ENCODE measurements around the gene FBXL17. TPM values are rescaled to one million over a fixed set of nuclear protein-coding genes. Genes with fewer than 3 reads are reported as not detected.

The FBXL17 gene
- total RNA-seq, 8 experiments from 2014 or later, result 14.5 to 30.0 (median 26.6) TPM

DNA sequence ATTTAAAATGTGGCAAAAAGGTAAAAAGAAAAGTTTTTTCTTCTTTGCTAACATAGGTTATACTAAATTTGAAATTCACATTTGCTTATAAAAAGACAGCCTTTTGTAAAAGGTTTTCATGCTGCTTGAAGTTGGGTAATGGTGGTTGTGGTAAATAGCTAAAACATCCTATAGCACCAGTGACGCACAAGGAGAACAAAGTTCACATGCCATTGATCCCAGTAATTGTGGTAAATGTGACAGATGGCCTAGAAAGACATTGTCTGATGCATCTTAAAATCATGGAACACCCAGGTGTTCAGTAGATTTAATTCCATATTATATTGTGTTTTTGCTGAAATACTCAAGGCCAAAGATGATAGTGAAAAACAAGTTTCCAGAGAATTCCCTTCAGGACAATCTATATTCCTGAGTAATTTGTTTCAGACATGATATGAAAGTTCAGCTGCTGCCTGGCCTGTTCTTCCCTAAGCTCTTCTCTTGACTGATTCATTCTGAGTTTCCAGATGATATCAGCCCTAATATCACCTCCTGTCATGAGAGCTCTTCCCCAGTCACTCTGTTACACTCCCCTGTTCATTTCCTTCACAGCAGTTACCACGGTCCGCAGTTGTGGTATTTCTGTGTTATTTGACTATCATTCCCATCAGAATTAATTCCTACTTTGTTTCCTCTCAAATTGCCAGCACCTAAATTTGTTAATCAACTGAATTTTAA lies 4.6 kb upstream of the FBXL17 start:
- 49 to 93% (median 82%) methylated on average over 2 to 3 of the region's 3 CpGs; no CpG with 5 or more reads in 2 of the 10 experiments for WGBS, 10 experiments
- no peak for ATAC-seq (replicated peaks in 6 of 8)
- in situ Hi-C loops (cut with MboI; ENCODE audit: low pct_unique_long_range_greater_than_20kb in 2 of 9, low sequenced_read_pairs in 9 of 9, unreplicated experiment in 9 of 9), result no loop called here
- Histone ChIP-seq H3K27ac (no peak overlapping the region), H3K4me3 (no peak overlapping the region), H3K4me1 (replicated peaks in 1 of 2) (peaks cover 9 to 11% of the 10 kb centered on the region in 2 donors)

GRCh38 chr5:108384741-108385140 lies 2.8 kb upstream of the FBXL17 start:
- Histone ChIP-seq H3K27ac (no peak overlapping the region), H3K4me1 (replicated peaks in 1 of 2) (peaks cover 9 to 11% of the 10 kb centered on the region in 2 donors), H3K4me3 (no peak overlapping the region)
- in situ Hi-C loops (cut with MboI; ENCODE audit: low pct_unique_long_range_greater_than_20kb in 2 of 9, low sequenced_read_pairs in 9 of 9, unreplicated experiment in 9 of 9), result no loop called here
- WGBS, 10 experiments, result 63 to 100% (median 86%) methylated on average over 1 of the region's 1 CpG; no CpG with 5 or more reads in 4 of the 10 experiments
- no peak for ATAC-seq (replicated peaks in 6 of 8)

DNA sequence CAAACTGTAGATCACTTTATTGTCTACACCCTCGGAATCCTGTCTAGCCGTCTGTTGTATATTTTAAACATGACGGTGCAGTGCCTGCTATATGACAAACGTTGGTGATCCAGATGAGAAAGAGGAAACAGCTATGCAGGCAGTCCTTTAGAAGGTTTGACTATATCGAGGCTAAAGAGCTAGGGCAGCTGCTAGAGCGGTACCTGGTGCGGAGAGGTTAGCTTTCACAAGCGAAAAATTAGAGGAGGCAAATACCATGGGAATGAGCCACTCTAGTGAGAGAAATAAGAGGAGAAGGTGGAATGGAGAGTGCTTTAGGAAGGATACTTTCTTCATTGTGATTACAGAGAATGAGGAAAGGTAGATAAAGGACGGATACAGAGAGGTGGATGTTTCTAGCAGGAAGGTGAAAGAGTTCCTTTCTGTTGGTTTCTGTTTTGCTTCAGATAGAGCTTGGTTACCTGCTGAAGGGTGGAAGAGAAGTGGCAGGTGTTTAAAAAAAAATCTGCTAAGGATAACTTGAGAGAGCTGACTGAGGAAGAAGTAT lies 959 bp upstream of the FBXL17 start:
- peak in 6 of 8 experiments; percentile 0 to 3 (median 1) for ATAC-seq (replicated peaks in 6 of 8)
- peak overlapping the region; percentile 95 to 97 for H3K27ac ChIP-seq
- WGBS, 10 experiments, result 14 to 61% (median 49%) methylated on average over 2 to 8 of the region's 9 CpGs
- in situ Hi-C loops (cut with MboI; ENCODE audit: low pct_unique_long_range_greater_than_20kb in 2 of 9, low sequenced_read_pairs in 9 of 9, unreplicated experiment in 9 of 9), result no loop called here
- H3K4me1 ChIP-seq (replicated peaks in 1 of 2), result peaks cover 14 to 22% of the 10 kb centered on the region in 2 donors
- peak overlapping the region; percentile 59 to 76 (median 71) for H3K4me3 ChIP-seq

- ATAC-seq (replicated peaks in 6 of 8), result peak; percentile 37 to 65 (median 44)
- H3K27ac ChIP-seq, result peak overlapping the region; percentile 95 to 97
- in situ Hi-C loops (cut with MboI; ENCODE audit: low pct_unique_long_range_greater_than_20kb in 2 of 9, low sequenced_read_pairs in 9 of 9, unreplicated experiment in 9 of 9), result no loop called here
- WGBS, 10 experiments, result 0 to 3% (median 0%) methylated on average over 3 to 18 of the region's 74 CpGs; no CpG with 5 or more reads in 6 of the 10 experiments
- H3K4me1 ChIP-seq (replicated peaks in 1 of 2), result peaks cover 12 to 22% of the 10 kb centered on the region in 2 donors
- peak overlapping the region; percentile 59 to 76 (median 71) for H3K4me3 ChIP-seq
Observed at GRCh38 chr5:108381350-108381953, 446 bp downstream of the FBXL17 start.

DNA sequence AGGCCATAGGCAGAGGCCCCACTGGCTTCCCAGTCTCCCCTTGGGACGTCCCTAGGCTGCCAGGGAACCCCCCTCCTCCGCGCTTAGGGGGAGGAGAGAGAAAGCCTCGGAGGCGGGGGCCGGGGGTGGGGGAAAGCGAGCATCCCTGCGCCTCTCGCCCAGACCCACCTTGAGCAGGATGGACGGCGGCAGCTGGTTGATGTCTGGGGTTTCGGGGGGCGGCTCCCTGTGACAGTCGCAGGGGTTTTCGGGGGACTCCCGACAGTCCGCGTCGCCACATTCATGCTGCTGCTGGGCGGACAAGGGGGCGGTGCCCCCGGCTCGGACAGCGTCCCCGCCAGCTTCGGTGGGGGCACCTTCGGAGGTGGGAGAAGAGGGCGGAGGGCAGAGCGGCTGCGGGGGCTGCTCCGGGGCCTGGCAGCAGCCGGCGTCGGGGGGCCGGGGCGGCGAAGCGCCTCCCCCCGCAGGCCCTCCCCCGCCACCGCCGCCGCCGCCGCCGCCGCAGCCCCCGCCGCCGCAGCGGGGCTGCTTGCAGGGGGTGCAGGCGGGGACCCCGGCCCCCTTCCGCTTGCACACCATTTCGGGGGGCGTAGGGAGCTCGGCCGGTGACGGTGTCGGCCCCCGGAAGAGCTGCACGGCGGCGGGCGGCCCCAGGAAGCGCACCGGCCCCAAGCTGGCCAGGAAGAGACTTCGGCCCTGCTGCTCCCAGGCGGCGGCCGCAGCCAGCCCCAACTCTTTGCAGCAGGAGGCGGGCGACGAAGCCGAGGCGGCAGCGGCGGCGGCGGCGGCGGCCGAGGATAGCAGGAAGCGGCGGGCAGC lies 1.2 kb downstream of the FBXL17 start:
- in situ Hi-C loops (cut with MboI; ENCODE audit: low pct_unique_long_range_greater_than_20kb in 2 of 9, low sequenced_read_pairs in 9 of 9, unreplicated experiment in 9 of 9), result no loop called here

GRCh38 chr5:108379722-108380530 lies 2.0 kb downstream of the FBXL17 start:
- 0 to 40% (median 13%) methylated on average over 2 to 8 of the region's 8 CpGs for WGBS, 10 experiments
- H3K4me1 ChIP-seq (replicated peaks in 1 of 2), result peaks cover 12 to 22% of the 10 kb centered on the region in 2 donors
- in situ Hi-C loops (cut with MboI; ENCODE audit: low pct_unique_long_range_greater_than_20kb in 2 of 9, low sequenced_read_pairs in 9 of 9, unreplicated experiment in 9 of 9), result no loop called here
- peak overlapping the region; percentile 95 to 97 for H3K27ac ChIP-seq
- no peak for ATAC-seq (replicated peaks in 6 of 8)
- peak overlapping the region; percentile 59 to 76 (median 71) for H3K4me3 ChIP-seq

More for the DNA sequence above, 1.2 kb downstream of the FBXL17 start:
- Histone ChIP-seq H3K4me3 (peak overlapping the region; percentile 59 to 76 (median 71)), H3K27ac (peak overlapping the region; percentile 95 to 97), H3K4me1 (replicated peaks in 1 of 2) (peaks cover 12 to 22% of the 10 kb centered on the region in 2 donors)
- ATAC-seq (replicated peaks in 6 of 8), result peak in 6 of 8 experiments; percentile 0 to 38 (median 22)
- 0% methylated on average over 1 to 12 of the region's 85 CpGs; no CpG with 5 or more reads in 6 of the 10 experiments for WGBS, 10 experiments

- Histone ChIP-seq H3K4me1 (replicated peaks in 1 of 2) (peaks cover 6 to 11% of the 10 kb centered on the region in 2 donors), H3K4me3 (no peak overlapping the region), H3K27ac (no peak overlapping the region)
- in situ Hi-C loops (cut with MboI; ENCODE audit: low pct_unique_long_range_greater_than_20kb in 2 of 9, low sequenced_read_pairs in 9 of 9, unreplicated experiment in 9 of 9), result no loop called here
- 43 to 100% (median 100%) methylated on average over 1 of the region's 1 CpG; no CpG with 5 or more reads in 1 of the 10 experiments for WGBS, 10 experiments
- ATAC-seq (replicated peaks in 6 of 8), result no peak
Observed at GRCh38 chr5:108375768-108376167, 6.1 kb downstream of the FBXL17 start.

DNA sequence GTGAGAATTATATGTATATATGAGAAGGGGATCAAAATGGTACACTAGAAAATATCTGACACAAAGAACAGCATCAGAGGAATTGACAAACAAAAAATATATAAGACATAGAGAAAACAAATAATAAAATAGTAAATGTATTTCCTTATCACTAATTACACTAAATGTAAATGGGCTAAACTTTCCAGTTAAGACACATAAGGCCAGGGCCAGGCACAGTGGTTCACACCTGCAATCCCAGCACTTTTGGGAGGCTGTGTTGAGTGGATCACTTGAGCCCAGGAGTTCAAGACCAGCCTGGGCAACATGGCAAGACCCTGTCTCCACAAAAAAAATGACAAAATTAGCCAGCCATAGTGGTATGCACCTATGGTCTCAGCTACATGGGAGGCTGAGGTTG lies 8.5 kb downstream of the FBXL17 start:
- no peak for ATAC-seq (replicated peaks in 6 of 8)
- H3K4me1 ChIP-seq (replicated peaks in 1 of 2), result peaks cover 1 to 3% of the 10 kb centered on the region in 2 donors
- in situ Hi-C loops (cut with MboI; ENCODE audit: low pct_unique_long_range_greater_than_20kb in 2 of 9, low sequenced_read_pairs in 9 of 9, unreplicated experiment in 9 of 9), result no loop called here
- no peak overlapping the region for H3K27ac ChIP-seq
- H3K4me3 ChIP-seq, result no peak overlapping the region

- 86 to 100% (median 96%) methylated on average over 1 to 2 of the region's 2 CpGs; no CpG with 5 or more reads in 1 of the 10 experiments for WGBS, 10 experiments
- no peaks in the 10 kb centered on the region for H3K4me1 ChIP-seq (replicated peaks in 1 of 2)
- in situ Hi-C loops (cut with MboI; ENCODE audit: low pct_unique_long_range_greater_than_20kb in 2 of 9, low sequenced_read_pairs in 9 of 9, unreplicated experiment in 9 of 9), result no loop called here
- no peak for ATAC-seq (replicated peaks in 6 of 8)
- no peak overlapping the region for H3K4me3 ChIP-seq
- H3K27ac ChIP-seq, result no peak overlapping the region
Observed at GRCh38 chr5:108372369-108372768, 9.5 kb downstream of the FBXL17 start.

GRCh38 chr5:108371263-108371662 lies 10.6 kb downstream of the FBXL17 start:
- ATAC-seq (replicated peaks in 6 of 8), result no peak
- no peak overlapping the region for H3K4me3 ChIP-seq
- in situ Hi-C loops (cut with MboI; ENCODE audit: low pct_unique_long_range_greater_than_20kb in 2 of 9, low sequenced_read_pairs in 9 of 9, unreplicated experiment in 9 of 9), result no loop called here
- peaks cover 3 to 4% of the 10 kb centered on the region in 2 donors for H3K4me1 ChIP-seq (replicated peaks in 1 of 2)
- H3K27ac ChIP-seq, result no peak overlapping the region
- 49 to 100% (median 85%) methylated on average over 1 to 2 of the region's 2 CpGs for WGBS, 10 experiments

DNA sequence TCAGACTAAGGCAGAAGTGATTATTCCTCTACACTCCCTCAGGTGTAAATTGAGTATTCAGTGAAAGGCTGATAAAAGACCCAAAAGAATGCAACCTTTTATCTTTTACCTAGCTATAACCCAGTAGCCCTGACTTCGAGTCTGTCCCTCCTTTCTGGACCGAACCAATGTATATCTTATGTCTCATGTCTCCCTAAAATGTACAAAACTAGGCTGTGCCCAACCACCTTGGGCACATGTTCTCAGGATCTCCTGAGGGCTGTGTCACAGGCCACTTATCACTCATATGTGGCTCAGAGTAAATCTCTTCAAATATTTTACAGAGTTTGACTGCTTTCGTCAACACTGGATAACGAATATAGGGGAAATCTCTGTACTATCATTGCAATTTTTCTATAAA lies 12.7 kb downstream of the FBXL17 start:
- no peak for ATAC-seq (replicated peaks in 6 of 8)
- WGBS, 10 experiments, result 84 to 100% (median 95%) methylated on average over 1 to 4 of the region's 4 CpGs; no CpG with 5 or more reads in 1 of the 10 experiments
- Histone ChIP-seq H3K4me3 (no peak overlapping the region), H3K27ac (no peak overlapping the region), H3K4me1 (replicated peaks in 1 of 2) (peaks cover 3 to 7% of the 10 kb centered on the region in 2 donors)
- in situ Hi-C loops (cut with MboI; ENCODE audit: low pct_unique_long_range_greater_than_20kb in 2 of 9, low sequenced_read_pairs in 9 of 9, unreplicated experiment in 9 of 9), result no loop called here

- ATAC-seq (replicated peaks in 6 of 8), result no peak
- 69 to 93% (median 81%) methylated on average over 2 to 8 of the region's 8 CpGs for WGBS, 10 experiments
- H3K27ac ChIP-seq, result no peak overlapping the region
- in situ Hi-C loops (cut with MboI; ENCODE audit: low pct_unique_long_range_greater_than_20kb in 2 of 9, low sequenced_read_pairs in 9 of 9, unreplicated experiment in 9 of 9), result no loop called here
- no peak overlapping the region for H3K4me3 ChIP-seq
- peaks cover 3 to 7% of the 10 kb centered on the region in 2 donors for H3K4me1 ChIP-seq (replicated peaks in 1 of 2)
Observed at GRCh38 chr5:108367679-108368334, 14.1 kb downstream of the FBXL17 start.
